C4-2B (cell line): Measurements from ENCODE around the gene WNT16.

ENCODE experiments used
- H3K27ac ChIP-seq: fragments of 450-650 bp; 2 replicates; pipeline ENCODE4 v1.5.1; 2017
- CTCF ChIP-seq: fragments of 450-650 bp; conservative IDR thresholded peaks from 2 replicates; pipeline ENCODE4 v1.5.1; 2017; ENCODE audit warnings: mild to moderate bottlenecking
- ZFX ChIP-seq: fragments of 450-650 bp; IDR thresholded peaks from 2 replicates; pipeline ENCODE4 v1.6.1; 2017

WNT16 gene

DNA sequence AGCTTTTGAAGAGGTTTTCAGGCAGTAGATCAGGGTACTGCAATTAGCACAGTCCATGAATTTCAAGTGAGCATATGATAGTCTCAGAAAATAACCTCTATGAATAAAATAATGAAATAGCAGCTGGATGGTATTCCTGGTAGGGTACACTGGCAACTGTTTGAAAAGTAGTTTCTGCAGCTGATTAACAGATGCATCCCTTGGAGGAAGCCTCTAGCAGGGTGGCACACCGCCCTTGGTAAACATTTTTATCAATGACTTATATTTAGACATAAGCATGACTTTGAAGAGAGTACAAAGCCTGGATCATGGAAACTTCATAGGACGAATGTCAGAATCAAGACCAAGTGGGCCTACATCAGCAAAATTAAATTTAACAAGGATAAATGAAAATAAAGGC, 26.8 kb downstream of the WNT16 start:
- no peak for TF ChIP-seq ZFX
- no peak for TF ChIP-seq CTCF
- no peak overlapping the region for H3K27ac ChIP-seq

GRCh38 chr7:121360564-121360963, 31.8 kb downstream of the WNT16 start:
- TF ChIP-seq ZFX (no peak), CTCF (no peak)
- H3K27ac ChIP-seq: no peak overlapping the region

GRCh38 chr7:121366852-121367431, 38.1 kb downstream of the WNT16 start:
- TF ChIP-seq CTCF (peak; percentile 94), ZFX (no peak)
- H3K27ac ChIP-seq: no peak overlapping the region

GRCh38 chr7:121369462-121369861, 40.7 kb downstream of the WNT16 start:
- no peak overlapping the region for H3K27ac ChIP-seq
- no peak for TF ChIP-seq ZFX
- TF ChIP-seq CTCF: no peak

- TF ChIP-seq ZFX: no peak
- TF ChIP-seq CTCF: no peak
- no peak overlapping the region for H3K27ac ChIP-seq
Measured at GRCh38 chr7:121371367-121371766, 42.6 kb downstream of the WNT16 start.

DNA sequence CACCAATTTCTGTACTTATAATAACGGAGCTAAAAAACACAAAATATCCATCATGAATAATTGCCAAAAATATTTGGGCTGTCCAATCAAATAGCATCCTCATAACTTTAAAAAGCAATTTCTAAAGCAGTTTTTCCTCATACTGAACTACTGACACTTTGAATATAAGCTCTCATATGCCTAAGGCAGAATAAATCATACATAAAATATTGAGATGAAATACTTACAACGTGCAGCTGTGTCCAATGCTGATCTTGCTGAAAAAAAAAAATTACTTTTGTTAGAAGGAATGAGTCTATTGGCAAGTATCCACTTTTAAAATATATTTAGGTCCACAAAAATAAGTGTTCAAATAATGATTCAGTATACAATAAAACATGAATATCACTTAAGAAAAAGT, 43.1 kb downstream of the WNT16 start:
- H3K27ac ChIP-seq: no peak overlapping the region

GRCh38 chr7:121372376-121373010, 43.7 kb downstream of the WNT16 start:
- no peak for TF ChIP-seq ZFX
- no peak for TF ChIP-seq CTCF
- H3K27ac ChIP-seq: no peak overlapping the region

More for the DNA sequence above, 43.1 kb downstream of the WNT16 start:
- TF ChIP-seq CTCF (no peak), ZFX (no peak)
